ENCODE results near the gene BNIP2.

BNIP2 gene

GRCh38 chr15:59722037-59722436 lies 32.9 kb upstream of the BNIP2 start:
- TF ChIP-seq CTCF (IDR thresholded peaks at IDR 0.05; ENCODE audit: insufficient read depth, low read length, missing control alignments), result no peak
- no peak overlapping the region for H3K4me3 ChIP-seq (ENCODE audit: low read depth, low read length)
- ChIA-PET CTCF (interaction anchor here (1.4 to 8.4 kb wide), 2 partner anchors 458 to 603 kb away, joined by 5 to 224 read pairs; no protein-coding TSS in a partner anchor), POLR2A (interaction anchor here (0.7 kb wide), 1 partner anchor 515 kb away, joined by 3 read pairs; no protein-coding TSS in a partner anchor)
- DNase-seq (ENCODE audit: low read depth, low spot score), result no peak

- CTCF ChIA-PET, result interaction anchor here (8.4 kb wide), 1 partner anchor 604 kb away, joined by 224 read pairs; no protein-coding TSS in a partner anchor
Observed at GRCh38 chr15:59721411-59721810, 32.3 kb upstream of the BNIP2 start.

GRCh38 chr15:59713177-59713576 lies 24.1 kb upstream of the BNIP2 start:
- TF ChIP-seq CTCF (IDR thresholded peaks at IDR 0.05; ENCODE audit: insufficient read depth, low read length, missing control alignments), result no peak
- CTCF ChIA-PET, result interaction anchor here (1.4 kb wide), 1 partner anchor 614 kb away, joined by 4 read pairs; no protein-coding TSS in a partner anchor
- POLR2A ChIA-PET, result no interaction called here
- DNase-seq (ENCODE audit: low read depth, low spot score), result no peak
- H3K4me3 ChIP-seq (ENCODE audit: low read depth, low read length), result no peak overlapping the region

More at GRCh38 chr15:59721411-59721810, 32.3 kb upstream of the BNIP2 start:
- POLR2A ChIA-PET, result interaction anchor here (0.7 kb wide), 1 partner anchor 515 kb away, joined by 3 read pairs; no protein-coding TSS in a partner anchor
- no peak overlapping the region for H3K4me3 ChIP-seq (ENCODE audit: low read depth, low read length)
- no peak for TF ChIP-seq CTCF (IDR thresholded peaks at IDR 0.05; ENCODE audit: insufficient read depth, low read length, missing control alignments)
- no peak for DNase-seq (ENCODE audit: low read depth, low spot score)

- ChIA-PET CTCF (interaction anchor here (0.7 to 1.7 kb wide), 3 partner anchors 12 to 614 kb away, joined by 4 to 6 read pairs (median 5); no protein-coding TSS in a partner anchor), POLR2A (interaction anchor here (0.6 kb wide), 1 partner anchor 626 kb away, joined by 3 read pairs; no protein-coding TSS in a partner anchor)
- DNase-seq (ENCODE audit: low read depth, low spot score), result no peak
- no peak overlapping the region for H3K4me3 ChIP-seq (ENCODE audit: low read depth, low read length)
- no peak for TF ChIP-seq CTCF (IDR thresholded peaks at IDR 0.05; ENCODE audit: insufficient read depth, low read length, missing control alignments)
Observed at GRCh38 chr15:59711451-59712243, 22.5 kb upstream of the BNIP2 start.

- POLR2A ChIA-PET, result no interaction called here
- TF ChIP-seq CTCF (IDR thresholded peaks at IDR 0.05; ENCODE audit: insufficient read depth, low read length, missing control alignments), result no peak
- no peak for DNase-seq (ENCODE audit: low read depth, low spot score)
- CTCF ChIA-PET, result interaction anchor here (1.4 to 1.5 kb wide), 3 partner anchors 16 to 619 kb away, joined by 3 to 14 read pairs (median 4); no protein-coding TSS in a partner anchor
- no peak overlapping the region for H3K4me3 ChIP-seq (ENCODE audit: low read depth, low read length)
Observed at GRCh38 chr15:59707619-59708018, 18.5 kb upstream of the BNIP2 start.

All from AG04449 (cell line).